Endothelial cell (in vitro differentiated cells): ENCODE measurements around the gene ZNF511. TPM values are rescaled to one million over a fixed set of nuclear protein-coding genes. Genes with fewer than 3 reads are reported as not detected.

ENCODE experiments used
- DNase-seq: peaks from one replicate; pipeline ENCODE4 v3.0.0; 2021; ENCODE audit warnings: low spot score
- H3K27ac Mint-ChIP-seq: one replicate; pipeline ENCODE4 v1.8.0; 2021; ENCODE audit warnings: mixed read lengths, inconsistent platforms; ENCODE audit not compliant: unreplicated experiment
- H3K27me3 Mint-ChIP-seq: one replicate; pipeline ENCODE4 v1.8.0; 2021; ENCODE audit warnings: mild to moderate bottlenecking, moderate library complexity, mixed read lengths, inconsistent platforms; ENCODE audit not compliant: unreplicated experiment
- H3K36me3 Mint-ChIP-seq: one replicate; pipeline ENCODE4 v1.8.0; 2021; ENCODE audit warnings: mild to moderate bottlenecking, low read depth, mixed read lengths, inconsistent platforms; ENCODE audit not compliant: unreplicated experiment
- H3K4me1 Mint-ChIP-seq: one replicate; pipeline ENCODE4 v1.8.0; 2021; ENCODE audit warnings: mild to moderate bottlenecking, mixed read lengths, inconsistent platforms; ENCODE audit not compliant: unreplicated experiment
- H3K4me3 Mint-ChIP-seq: one replicate; pipeline ENCODE4 v1.8.0; 2021; ENCODE audit warnings: mild to moderate bottlenecking, mixed read lengths, inconsistent platforms; ENCODE audit not compliant: unreplicated experiment
- H3K9me3 Mint-ChIP-seq: one replicate; pipeline ENCODE4 v1.8.0; 2021; ENCODE audit warnings: mixed read lengths, inconsistent platforms; ENCODE audit not compliant: unreplicated experiment
- total RNA-seq: library from RNA; stranded (reverse); fragmentation: NEBNext Ultra II Directional; extraction: Animal tissue kit (Norgen Biotek cat#: 25700); gene quantifications from one replicate; pipeline ENCODE4 v1.2.1, GENCODE V29; 2021; ENCODE audit not compliant: unreplicated experiment
- TF ChIP-seq, protein P1 (sequence below): fragments of 200-600 bp; sonication (generic); IDR thresholded peaks from one replicate; pipeline ENCODE4 v1.5.0; 2021; ENCODE audit warnings: antibody characterized with exemption; ENCODE audit not compliant: unreplicated experiment

The ZNF511 gene
- total RNA-seq, 1 donor from 2014 or later, result 18.6 TPM

DNA sequence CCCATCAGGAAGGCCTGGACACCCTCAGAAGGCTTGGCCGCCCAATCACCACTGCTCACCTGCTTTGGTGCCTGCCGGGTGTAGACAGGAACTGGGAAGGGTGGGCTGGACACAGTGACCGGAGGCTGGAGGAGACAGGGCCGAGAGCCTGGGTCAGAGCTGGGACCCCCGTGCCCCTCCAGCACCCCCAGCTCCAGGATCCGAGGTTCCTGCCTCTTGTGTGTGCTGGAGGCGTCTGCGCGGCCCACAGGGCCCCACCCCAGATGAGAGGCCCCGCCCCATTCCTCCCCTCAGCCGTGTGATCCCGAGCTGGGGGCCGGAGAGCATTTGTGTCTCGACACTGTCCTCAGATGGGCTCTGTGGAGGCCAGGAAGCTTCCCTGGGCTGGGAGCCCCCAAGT, 41.4 kb upstream of the ZNF511 start:
- TF ChIP-seq, protein P1, sequence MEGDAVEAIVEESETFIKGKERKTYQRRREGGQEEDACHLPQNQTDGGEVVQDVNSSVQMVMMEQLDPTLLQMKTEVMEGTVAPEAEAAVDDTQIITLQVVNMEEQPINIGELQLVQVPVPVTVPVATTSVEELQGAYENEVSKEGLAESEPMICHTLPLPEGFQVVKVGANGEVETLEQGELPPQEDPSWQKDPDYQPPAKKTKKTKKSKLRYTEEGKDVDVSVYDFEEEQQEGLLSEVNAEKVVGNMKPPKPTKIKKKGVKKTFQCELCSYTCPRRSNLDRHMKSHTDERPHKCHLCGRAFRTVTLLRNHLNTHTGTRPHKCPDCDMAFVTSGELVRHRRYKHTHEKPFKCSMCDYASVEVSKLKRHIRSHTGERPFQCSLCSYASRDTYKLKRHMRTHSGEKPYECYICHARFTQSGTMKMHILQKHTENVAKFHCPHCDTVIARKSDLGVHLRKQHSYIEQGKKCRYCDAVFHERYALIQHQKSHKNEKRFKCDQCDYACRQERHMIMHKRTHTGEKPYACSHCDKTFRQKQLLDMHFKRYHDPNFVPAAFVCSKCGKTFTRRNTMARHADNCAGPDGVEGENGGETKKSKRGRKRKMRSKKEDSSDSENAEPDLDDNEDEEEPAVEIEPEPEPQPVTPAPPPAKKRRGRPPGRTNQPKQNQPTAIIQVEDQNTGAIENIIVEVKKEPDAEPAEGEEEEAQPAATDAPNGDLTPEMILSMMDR, result no peak
- Mint-ChIP-seq H3K9me3 (no peaks in the 10 kb centered on the region), H3K36me3 (peaks cover 3% of the 10 kb centered on the region), H3K4me1 (no peaks in the 10 kb centered on the region), H3K4me3 (no peak overlapping the region), H3K27me3 (peaks cover 11% of the 10 kb centered on the region), H3K27ac (no peak overlapping the region)
- DNase-seq, result no peak

DNA sequence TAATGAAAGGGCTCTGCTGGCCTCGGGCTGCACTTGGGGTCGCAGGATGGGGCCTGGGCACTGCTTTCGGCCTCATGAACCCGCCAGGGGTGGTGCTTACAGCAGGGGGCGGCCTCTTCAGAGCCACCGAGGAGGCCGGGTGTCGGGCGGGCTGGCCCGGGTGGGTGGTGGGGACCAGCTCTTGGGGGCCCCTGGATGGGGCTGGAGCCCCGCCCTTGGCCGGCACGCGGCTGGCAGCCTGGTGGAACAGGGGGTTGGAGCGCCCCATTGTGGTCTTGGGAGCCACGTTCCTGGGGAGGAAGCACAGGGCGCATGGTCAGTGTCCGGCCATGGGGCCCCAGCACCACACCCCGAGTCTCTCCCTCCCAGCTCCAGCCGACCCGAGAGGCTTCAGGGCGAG, 40.9 kb upstream of the ZNF511 start:
- Mint-ChIP-seq H3K27ac (no peak overlapping the region), H3K9me3 (no peaks in the 10 kb centered on the region), H3K27me3 (peaks cover 11% of the 10 kb centered on the region), H3K4me1 (no peaks in the 10 kb centered on the region), H3K4me3 (no peak overlapping the region), H3K36me3 (peaks cover 3% of the 10 kb centered on the region)
- TF ChIP-seq, protein P1, result no peak
- DNase-seq, result no peak

DNA sequence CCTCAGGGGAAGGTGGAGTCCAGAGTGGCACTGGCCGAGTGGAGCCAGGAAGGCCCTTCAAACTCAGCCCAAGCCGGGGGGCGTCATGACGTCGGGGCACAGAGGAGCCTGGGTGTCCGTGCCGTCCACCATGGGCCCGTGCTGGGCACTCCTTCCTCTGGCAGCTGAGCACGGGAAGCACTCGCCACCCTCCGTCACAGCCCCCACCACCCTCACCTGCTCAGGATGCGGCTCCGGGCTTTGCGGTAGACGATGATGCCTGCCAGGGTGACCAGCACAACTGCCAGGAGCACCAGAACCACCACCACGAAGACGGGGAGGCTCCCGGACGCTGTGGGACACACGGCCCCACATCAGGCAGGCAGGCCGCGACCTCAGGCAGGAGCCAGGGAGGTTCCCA, 40.2 kb upstream of the ZNF511 start:
- no peaks in the 10 kb centered on the region for H3K4me1 Mint-ChIP-seq

DNA sequence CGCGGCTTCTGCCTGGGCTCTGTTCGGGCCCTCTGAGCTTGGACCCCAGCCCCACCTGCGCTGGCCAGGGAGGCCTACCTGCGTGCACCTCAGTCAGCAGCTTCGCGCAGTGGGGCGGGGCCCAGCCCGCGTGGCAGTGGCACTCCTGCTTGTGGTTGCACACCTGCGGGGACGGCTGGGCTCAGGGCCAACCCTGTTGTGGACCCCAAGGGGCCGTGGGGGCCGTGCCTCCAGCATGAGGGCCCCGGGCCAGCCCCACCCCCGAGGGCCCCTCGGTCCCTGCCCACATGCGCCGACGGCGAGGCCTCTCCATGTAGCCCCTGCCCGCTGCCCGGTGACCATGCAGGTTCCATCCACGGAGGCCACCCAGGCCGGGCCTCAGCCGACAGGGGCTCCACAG, 39.3 kb upstream of the ZNF511 start:
- peaks cover 3% of the 10 kb centered on the region for H3K36me3 Mint-ChIP-seq
- H3K4me1 Mint-ChIP-seq, result no peaks in the 10 kb centered on the region
- H3K27me3 Mint-ChIP-seq, result peaks cover 4% of the 10 kb centered on the region
- TF ChIP-seq, protein P1, result no peak
- no peak for DNase-seq
- no peak overlapping the region for H3K27ac Mint-ChIP-seq
- no peaks in the 10 kb centered on the region for H3K9me3 Mint-ChIP-seq
- H3K4me3 Mint-ChIP-seq, result no peak overlapping the region

More for the DNA sequence above, 40.2 kb upstream of the ZNF511 start:
- no peak for DNase-seq
- no peaks in the 10 kb centered on the region for H3K9me3 Mint-ChIP-seq
- TF ChIP-seq, protein P1, result no peak
- peaks cover 7% of the 10 kb centered on the region for H3K27me3 Mint-ChIP-seq
- H3K4me3 Mint-ChIP-seq, result no peak overlapping the region
- H3K27ac Mint-ChIP-seq, result no peak overlapping the region
- peaks cover 3% of the 10 kb centered on the region for H3K36me3 Mint-ChIP-seq

DNA sequence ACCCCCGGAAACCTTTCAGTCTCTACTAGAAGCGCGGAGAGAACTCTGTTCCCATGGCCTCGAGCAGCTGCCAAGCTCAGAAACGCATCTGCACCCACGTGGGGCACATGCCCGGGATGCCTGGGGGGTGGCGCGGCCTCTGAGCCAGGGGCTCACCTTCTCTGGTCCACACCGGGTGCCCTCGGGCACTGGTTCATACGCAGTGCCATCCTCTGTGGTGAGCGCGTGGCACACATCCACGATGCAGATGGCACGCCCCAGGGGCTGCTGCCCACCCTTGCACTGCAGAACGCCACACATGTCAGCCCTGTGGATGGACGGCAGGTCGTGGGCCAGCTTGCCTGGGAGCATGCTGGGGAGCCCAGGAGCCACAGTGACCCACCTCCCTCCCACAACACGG, 38.5 kb upstream of the ZNF511 start:
- TF ChIP-seq, protein P1, result no peak
- no peak overlapping the region for H3K27ac Mint-ChIP-seq
- H3K27me3 Mint-ChIP-seq, result peaks cover 4% of the 10 kb centered on the region
- no peaks in the 10 kb centered on the region for H3K4me1 Mint-ChIP-seq
- peaks cover 2% of the 10 kb centered on the region for H3K36me3 Mint-ChIP-seq
- DNase-seq, result no peak
- H3K4me3 Mint-ChIP-seq, result no peak overlapping the region
- no peaks in the 10 kb centered on the region for H3K9me3 Mint-ChIP-seq
